GM12875 (cell line): ENCODE measurements around the gene GTPBP8.
A peak's percentile ranks its signal among the peaks of the same experiment; 100 is the strongest.

ENCODE experiments used
- H3K4me3 ChIP-seq: one replicate; pipeline ENCODE4 v1.5.1; 2011; ENCODE audit warnings: low read depth, low read length, control low read depth
- CTCF ChIP-seq: IDR thresholded peaks from 2 replicates; pipeline ENCODE4 v1.5.1; 2011; ENCODE audit warnings: low read depth, mild to moderate bottlenecking, control low read depth, inconsistent platforms, low read length, moderate library complexity, borderline replicate concordance; ENCODE audit not compliant: insufficient read depth

Gene GTPBP8

DNA sequence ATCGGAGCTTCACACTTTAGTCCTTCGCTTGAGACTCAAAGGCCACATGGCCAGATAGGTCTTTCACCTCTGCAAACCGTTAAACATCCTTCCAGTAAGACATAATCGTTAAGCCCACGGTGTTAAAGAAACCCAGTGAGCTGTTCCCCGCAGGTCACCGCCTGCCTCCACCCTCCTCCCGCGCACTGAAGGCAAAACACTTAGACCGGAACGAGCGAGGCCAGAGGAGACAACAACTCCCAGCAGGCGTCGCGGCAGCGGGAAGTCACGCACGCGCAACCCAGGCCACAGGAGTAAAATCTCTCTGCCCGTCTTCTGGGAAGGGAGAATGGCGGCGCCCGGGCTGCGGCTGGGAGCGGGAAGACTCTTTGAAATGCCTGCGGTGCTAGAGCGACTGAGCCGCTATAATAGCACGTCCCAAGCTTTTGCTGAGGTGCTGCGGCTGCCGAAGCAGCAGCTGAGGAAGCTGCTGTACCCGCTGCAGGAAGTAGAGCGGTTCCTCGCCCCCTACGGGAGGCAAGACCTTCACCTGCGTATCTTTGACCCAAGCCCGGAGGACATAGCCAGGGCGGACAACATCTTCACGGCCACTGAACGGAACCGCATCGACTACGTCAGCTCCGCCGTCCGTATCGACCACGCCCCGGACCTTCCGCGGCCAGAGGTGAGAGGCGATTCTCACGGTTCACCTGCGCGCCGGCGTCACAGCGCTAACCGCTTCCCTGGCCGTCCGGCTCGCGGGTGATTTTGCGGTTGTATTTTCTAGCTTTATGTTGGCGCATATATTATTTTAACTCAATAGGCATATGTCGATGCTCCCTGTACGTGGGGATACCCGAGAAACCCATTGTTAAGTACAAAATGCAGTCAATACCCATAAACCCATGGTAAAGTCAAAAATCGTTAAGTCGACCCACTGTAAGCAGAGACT is at the start of gene GTPBP8:
Gene GTPBP8 (plus strand): TSS at position 313 of the 931 bp plus-strand sequence. CDS start 16 bp downstream, at position 329.
- TF ChIP-seq CTCF, result 0 out of 2 replicates have a peak, but pooled peaks have one; percentile 5
- peak within 1 kb of the TSS; percentile 73 for H3K4me3 ChIP-seq

- no peak for TF ChIP-seq CTCF
- H3K4me3 ChIP-seq, result no peak overlapping the region
Measured at GRCh38 chr3:112948346-112948838, 42.4 kb upstream of the GTPBP8 start.

DNA sequence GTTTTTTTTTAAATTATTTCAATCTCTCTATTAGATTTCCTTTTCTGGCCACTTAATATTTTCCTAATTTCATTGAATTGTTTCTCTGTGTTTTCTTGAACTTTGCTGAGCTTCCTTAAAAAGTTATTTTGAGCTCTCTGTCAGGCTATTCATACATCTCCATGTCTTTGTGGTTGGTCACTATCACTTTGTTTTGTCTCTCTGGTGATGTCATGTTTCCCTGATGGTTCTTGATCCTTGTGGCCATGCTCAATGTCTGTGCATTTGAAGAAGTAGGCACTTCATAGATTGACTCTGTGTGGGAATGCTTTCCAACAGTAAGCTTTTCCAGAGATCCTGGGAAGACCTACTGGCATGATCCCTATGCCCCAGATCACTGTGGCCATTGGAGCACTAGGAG is 34.4 kb upstream of the GTPBP8 start:
- no peak for TF ChIP-seq CTCF

DNA sequence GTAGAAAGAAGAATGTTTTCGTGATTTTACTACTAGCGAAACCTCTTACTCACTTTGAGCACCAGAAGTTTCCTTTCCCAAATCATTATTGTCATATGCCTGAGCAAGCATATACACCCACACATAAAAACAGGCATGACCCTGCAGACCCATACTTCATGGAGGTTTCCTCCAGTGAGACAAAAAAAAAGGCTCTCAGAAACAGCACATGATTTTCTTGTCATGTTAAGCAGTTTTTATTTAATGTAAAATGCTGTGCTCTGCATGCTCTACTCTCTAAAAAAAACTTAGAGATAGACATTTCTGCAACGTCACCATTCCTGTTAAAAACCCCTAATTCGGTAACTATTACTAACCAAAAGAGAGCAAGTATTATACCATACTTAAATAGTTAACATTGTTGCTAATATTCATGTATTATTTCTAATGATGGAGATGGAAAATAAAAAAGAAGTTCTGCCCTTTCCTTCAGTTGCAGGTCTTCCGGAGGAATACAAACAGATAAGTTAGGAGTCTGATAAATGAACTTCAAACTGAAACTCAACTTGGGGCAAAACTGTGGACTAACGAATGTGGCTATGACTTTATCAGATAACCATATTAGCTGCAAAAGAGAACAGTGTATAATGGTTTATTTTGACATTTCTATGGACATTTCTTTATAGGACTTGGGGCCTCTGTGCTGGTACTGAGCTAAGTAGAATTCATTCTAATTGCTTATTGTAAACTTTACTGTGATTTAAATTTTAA is 31.8 kb upstream of the GTPBP8 start:
- no peak overlapping the region for H3K4me3 ChIP-seq
- TF ChIP-seq CTCF, result no peak

More for the DNA sequence above, 34.4 kb upstream of the GTPBP8 start:
- H3K4me3 ChIP-seq, result no peak overlapping the region

DNA sequence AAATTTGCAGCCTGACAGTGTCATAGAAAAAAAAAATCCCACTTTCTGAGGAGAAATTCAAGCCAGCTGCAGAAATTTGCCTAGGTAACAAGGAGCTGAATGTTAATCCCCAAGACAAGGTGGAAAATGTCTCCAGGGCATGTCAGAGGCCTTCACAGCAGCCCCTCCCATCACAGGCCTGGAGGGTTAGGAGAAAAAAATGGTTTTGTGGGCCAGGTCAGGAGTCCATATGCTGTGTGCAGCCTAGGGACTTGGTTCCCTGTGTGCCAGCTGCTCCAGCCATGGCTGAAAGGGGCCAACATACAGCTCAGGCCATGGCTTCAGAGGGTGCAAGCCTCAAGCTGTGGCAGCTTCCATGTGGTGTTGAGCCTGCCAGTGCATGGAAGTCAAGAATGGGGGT is 27.1 kb upstream of the GTPBP8 start:
- no peak for TF ChIP-seq CTCF

DNA sequence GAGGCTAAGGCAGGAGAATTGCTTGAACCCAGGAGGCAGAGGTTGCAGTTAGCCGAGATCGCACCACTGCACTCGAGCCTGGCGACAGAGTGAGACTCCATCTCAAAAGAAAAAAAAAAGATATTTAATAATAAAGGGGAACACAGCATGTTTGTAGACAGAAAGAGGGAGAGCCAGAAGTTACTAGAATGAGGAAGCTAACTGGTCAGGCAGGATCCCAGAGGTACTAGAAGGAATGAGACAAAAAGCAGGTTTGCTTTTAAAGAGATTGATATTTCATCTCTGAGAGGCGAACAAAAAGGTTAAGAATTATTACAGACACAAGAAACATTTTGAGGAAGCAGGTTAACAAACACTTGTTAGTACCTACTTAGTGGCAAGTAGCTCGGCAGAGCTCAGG is 25.1 kb upstream of the GTPBP8 start:
- no peak for TF ChIP-seq CTCF

More for the DNA sequence above, 27.1 kb upstream of the GTPBP8 start:
- no peak overlapping the region for H3K4me3 ChIP-seq

More for the DNA sequence above, 25.1 kb upstream of the GTPBP8 start:
- no peak overlapping the region for H3K4me3 ChIP-seq
